ENCODE data around the gene TENT5C.

TENT5C gene

GRCh38 chr1:117573386-117574023 is 32.3 kb upstream of the TENT5C start:
- DNase-seq (ENCODE audit: low read depth): no peak

GRCh38 chr1:117574161-117574835 is 31.6 kb upstream of the TENT5C start:
- no peak for DNase-seq (ENCODE audit: low read depth)

GRCh38 chr1:117575586-117576225 is 30.1 kb upstream of the TENT5C start:
- DNase-seq (ENCODE audit: low read depth): no peak

GRCh38 chr1:117576236-117576635 is 29.6 kb upstream of the TENT5C start:
- DNase-seq (ENCODE audit: low read depth): no peak

- DNase-seq (ENCODE audit: low read depth): no peak
Observed at GRCh38 chr1:117577191-117577885, 28.5 kb upstream of the TENT5C start.

GRCh38 chr1:117578466-117578865 is 27.4 kb upstream of the TENT5C start:
- no peak for DNase-seq (ENCODE audit: low read depth)

- DNase-seq (ENCODE audit: low read depth): no peak
Observed at GRCh38 chr1:117579221-117579906, 26.5 kb upstream of the TENT5C start.

- no peak for DNase-seq (ENCODE audit: low read depth)
Observed at GRCh38 chr1:117580436-117580835, 25.4 kb upstream of the TENT5C start.

GRCh38 chr1:117580882-117581281 is 25.0 kb upstream of the TENT5C start:
- DNase-seq (ENCODE audit: low read depth): no peak

GRCh38 chr1:117581391-117581943 is 24.4 kb upstream of the TENT5C start:
- no peak for DNase-seq (ENCODE audit: low read depth)

GRCh38 chr1:117582451-117582850 is 23.4 kb upstream of the TENT5C start:
- no peak for DNase-seq (ENCODE audit: low read depth)

GRCh38 chr1:117583247-117583646 is 22.6 kb upstream of the TENT5C start:
- no peak for DNase-seq (ENCODE audit: low read depth)

- no peak for DNase-seq (ENCODE audit: low read depth)
Observed at GRCh38 chr1:117584181-117584580, 21.7 kb upstream of the TENT5C start.

- no peak for DNase-seq (ENCODE audit: low read depth)
Observed at GRCh38 chr1:117585086-117585485, 20.8 kb upstream of the TENT5C start.

GRCh38 chr1:117586337-117586736 is 19.5 kb upstream of the TENT5C start:
- no peak for DNase-seq (ENCODE audit: low read depth)

- DNase-seq (ENCODE audit: low read depth): no peak
Observed at GRCh38 chr1:117586747-117587498, 18.9 kb upstream of the TENT5C start.

GRCh38 chr1:117587499-117588356 is 18.1 kb upstream of the TENT5C start:
- no peak for DNase-seq (ENCODE audit: low read depth)

GRCh38 chr1:117589544-117589943 is 16.3 kb upstream of the TENT5C start:
- no peak for DNase-seq (ENCODE audit: low read depth)

- DNase-seq (ENCODE audit: low read depth): no peak
Observed at GRCh38 chr1:117590273-117590925, 15.4 kb upstream of the TENT5C start.

- no peak for DNase-seq (ENCODE audit: low read depth)
Observed at GRCh38 chr1:117591252-117591651, 14.6 kb upstream of the TENT5C start.

Measured in HS-27A (cell line).